Lower leg skin (tissue), 4 donors: ENCODE results near the gene ADORA2B. TPM values are rescaled to one million over a fixed set of nuclear protein-coding genes. Genes with fewer than 3 reads are reported as not detected.

ENCODE experiments used
- DNase-seq, 2 donors: peaks; one replicate each; pipeline ENCODE4 v3.0.0-alpha.2; 2019; ENCODE audit warnings: low spot score in 2 of 2
- H3K4me3 ChIP-seq: fragments of 200-600 bp; sonication (generic); 2 replicates; pipeline ENCODE4 v1.5.1; 2017; ENCODE audit warnings: mild to moderate bottlenecking, low read depth; ENCODE audit not compliant: poor library complexity, severe bottlenecking
- POLR2A ChIP-seq, 2 donors: fragments of 450-650 bp; IDR thresholded peaks; one replicate each; pipeline ENCODE4 v1.6.1; 2016 to 2017; ENCODE audit warnings: antibody characterized with exemption in 2 of 2, mild to moderate bottlenecking in 1 of 2, moderate library complexity in 1 of 2
- WGBS, 2 donors: methylation state at CpG; one replicate each; pipeline ENCODE4 v1.1.5; 2018; 5-methylcytosine and 5-hydroxymethylcytosine counted together
- intact Hi-C: fragments of 100-400 bp; cut with DNase I; formaldehyde crosslinking; loops from one replicate; pipeline ENCODE4 v1.15.0; 2023; ENCODE audit warnings: low total_unique reads
- total RNA-seq, 4 donors: library from RNA; depleted of rRNA; stranded (reverse); fragments of >200 nt; gene quantifications; one replicate each; pipeline ENCODE4 v1.1.0, GENCODE V29; 2016
- TF ChIP-seq, protein P1 (sequence below), 3 donors: fragments of 450-650 bp; IDR thresholded peaks; one replicate each; pipeline ENCODE4 v1.5.1; 2016; ENCODE audit warnings: antibody characterized with exemption in 3 of 3, mild to moderate bottlenecking in 3 of 3, moderate library complexity in 2 of 3

ADORA2B gene
- total RNA-seq, 4 donors from 2014 or later: 21.2 to 37.0 (median 29.8) TPM

DNA sequence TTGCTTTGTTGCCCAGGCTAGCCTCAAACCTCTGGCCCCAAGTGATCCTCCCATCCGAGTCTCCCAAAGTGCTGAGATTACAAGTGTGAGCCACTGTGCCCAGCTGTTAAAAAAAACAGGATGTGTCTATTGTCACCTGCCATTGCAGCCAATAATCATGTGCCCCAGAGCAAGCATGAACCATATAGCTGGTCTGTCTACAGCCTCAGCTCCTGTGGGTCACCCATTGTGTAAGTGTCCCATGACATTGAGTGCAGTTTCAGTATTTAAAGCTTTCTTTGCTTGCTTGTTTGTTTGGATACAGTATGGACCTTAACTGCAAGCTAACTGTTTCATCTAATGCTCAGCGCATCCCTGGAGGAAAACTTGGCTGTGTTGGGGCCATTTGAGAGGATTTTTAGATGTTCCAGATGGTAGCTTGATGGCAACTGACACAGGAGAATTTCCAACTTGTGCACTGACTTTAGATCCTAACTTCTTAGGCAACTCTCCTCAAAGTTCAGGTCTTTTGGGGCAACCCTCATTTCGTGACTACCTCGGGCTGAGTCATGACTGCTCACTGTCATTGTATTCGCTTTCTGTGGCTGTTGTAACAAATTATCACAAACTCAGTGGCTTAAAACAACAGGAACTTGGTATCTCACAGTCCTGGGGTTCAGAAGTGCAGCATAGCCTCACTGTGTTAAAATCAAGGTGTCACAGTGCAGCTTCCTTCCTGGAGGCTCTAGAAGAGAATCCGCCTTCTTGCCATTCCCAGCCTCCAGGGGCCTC lies 30.3 kb upstream of the ADORA2B start:
- TF ChIP-seq, protein P1, sequence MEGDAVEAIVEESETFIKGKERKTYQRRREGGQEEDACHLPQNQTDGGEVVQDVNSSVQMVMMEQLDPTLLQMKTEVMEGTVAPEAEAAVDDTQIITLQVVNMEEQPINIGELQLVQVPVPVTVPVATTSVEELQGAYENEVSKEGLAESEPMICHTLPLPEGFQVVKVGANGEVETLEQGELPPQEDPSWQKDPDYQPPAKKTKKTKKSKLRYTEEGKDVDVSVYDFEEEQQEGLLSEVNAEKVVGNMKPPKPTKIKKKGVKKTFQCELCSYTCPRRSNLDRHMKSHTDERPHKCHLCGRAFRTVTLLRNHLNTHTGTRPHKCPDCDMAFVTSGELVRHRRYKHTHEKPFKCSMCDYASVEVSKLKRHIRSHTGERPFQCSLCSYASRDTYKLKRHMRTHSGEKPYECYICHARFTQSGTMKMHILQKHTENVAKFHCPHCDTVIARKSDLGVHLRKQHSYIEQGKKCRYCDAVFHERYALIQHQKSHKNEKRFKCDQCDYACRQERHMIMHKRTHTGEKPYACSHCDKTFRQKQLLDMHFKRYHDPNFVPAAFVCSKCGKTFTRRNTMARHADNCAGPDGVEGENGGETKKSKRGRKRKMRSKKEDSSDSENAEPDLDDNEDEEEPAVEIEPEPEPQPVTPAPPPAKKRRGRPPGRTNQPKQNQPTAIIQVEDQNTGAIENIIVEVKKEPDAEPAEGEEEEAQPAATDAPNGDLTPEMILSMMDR (IDR thresholded peaks at IDR 0.05): no peak
- TF ChIP-seq POLR2A (IDR thresholded peaks at IDR 0.05): no peak
- no peak overlapping the region for H3K4me3 ChIP-seq
- DNase-seq: peak in 1 of 2 donors; percentile 45
- intact Hi-C loops: no loop called here
- 86 to 95% methylated on average over 6 of the region's 6 CpGs for WGBS, 2 donors

GRCh38 chr17:15915961-15916360 lies 29.0 kb upstream of the ADORA2B start:
- 91 to 94% methylated on average over 6 of the region's 6 CpGs for WGBS, 2 donors
- H3K4me3 ChIP-seq: no peak overlapping the region
- intact Hi-C loops: no loop called here
- DNase-seq: peak in 1 of 2 donors; percentile 54
- TF ChIP-seq, protein P1 (IDR thresholded peaks at IDR 0.05): no peak
- TF ChIP-seq POLR2A (IDR thresholded peaks at IDR 0.05): no peak

DNA sequence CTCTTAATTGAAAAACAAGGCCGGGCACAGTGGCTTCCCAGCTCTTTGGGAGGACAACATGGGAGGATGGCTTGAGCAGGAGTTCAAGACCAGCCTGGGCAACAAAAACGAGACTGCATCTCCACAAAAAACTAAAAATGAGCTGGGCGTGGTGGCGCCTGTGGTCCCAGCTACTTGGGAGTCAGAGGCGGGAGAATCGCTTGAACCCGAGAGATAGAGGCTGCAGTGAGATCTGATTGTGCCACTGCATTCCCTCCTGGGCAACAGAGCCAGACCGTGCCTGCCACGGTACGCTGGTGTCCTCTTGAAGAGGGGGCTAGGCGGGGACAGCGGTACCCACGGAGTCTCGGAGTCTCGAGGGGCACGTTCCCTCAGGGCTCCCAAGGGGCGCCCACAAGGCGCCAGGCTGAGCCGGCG lies 27.9 kb upstream of the ADORA2B start:
- peak in 1 of 2 donors; percentile 79 for DNase-seq
- TF ChIP-seq POLR2A (IDR thresholded peaks at IDR 0.05): no peak
- TF ChIP-seq, protein P1 (IDR thresholded peaks at IDR 0.05): no peak
- intact Hi-C loops: no loop called here
- 40 to 52% methylated on average over 12 to 17 of the region's 20 CpGs for WGBS, 2 donors
- no peak overlapping the region for H3K4me3 ChIP-seq

DNA sequence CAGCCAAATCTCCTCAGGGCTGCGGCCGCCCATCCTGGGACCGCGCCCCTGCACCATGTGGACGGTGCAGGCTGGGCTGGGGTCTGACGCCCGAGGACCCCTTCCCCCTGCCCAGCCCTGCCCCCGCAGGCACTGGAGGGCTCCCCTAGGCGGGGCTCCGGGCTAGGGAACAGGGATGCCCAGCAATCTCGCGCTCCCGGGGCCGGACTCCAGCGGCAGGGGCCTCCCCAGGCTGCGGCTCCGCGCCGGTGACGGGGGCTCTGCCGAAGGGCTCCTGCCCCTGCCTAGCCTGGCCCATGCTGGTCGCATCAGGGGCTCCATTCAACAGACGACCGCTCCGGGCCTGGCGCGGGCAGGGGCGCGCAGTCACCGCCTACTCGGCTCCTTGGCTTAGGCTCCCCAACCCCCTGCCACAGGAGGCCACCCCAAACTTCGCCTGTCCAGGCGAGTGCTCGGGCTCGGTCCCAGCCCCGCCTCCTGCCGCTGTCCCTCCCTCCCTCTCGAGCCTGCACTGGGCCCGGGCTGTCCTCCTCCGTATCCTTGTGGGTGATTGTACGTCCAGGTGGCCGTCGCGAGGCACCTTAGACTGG lies 27.4 kb upstream of the ADORA2B start:
- DNase-seq: peak in 1 of 2 donors; percentile 80
- no peak overlapping the region for H3K4me3 ChIP-seq
- 34 to 36% methylated on average over 23 to 32 of the region's 44 CpGs for WGBS, 2 donors
- TF ChIP-seq, protein P1 (IDR thresholded peaks at IDR 0.05): no peak
- TF ChIP-seq POLR2A (IDR thresholded peaks at IDR 0.05): no peak
- intact Hi-C loops: no loop called here

- intact Hi-C loops: no loop called here
- WGBS, 2 donors: 90 to 91% methylated on average over 11 of the region's 11 CpGs
- no peak overlapping the region for H3K4me3 ChIP-seq
- DNase-seq: peak in 1 of 2 donors; percentile 48
- TF ChIP-seq, protein P1 (IDR thresholded peaks at IDR 0.05): no peak
- no peak for TF ChIP-seq POLR2A (IDR thresholded peaks at IDR 0.05)
Observed at GRCh38 chr17:15918261-15918660, 26.7 kb upstream of the ADORA2B start.
